ENCODE results near the gene CABP2.
A peak's percentile ranks its signal among the peaks of the same experiment; 100 is the strongest.

Gene CABP2

DNA sequence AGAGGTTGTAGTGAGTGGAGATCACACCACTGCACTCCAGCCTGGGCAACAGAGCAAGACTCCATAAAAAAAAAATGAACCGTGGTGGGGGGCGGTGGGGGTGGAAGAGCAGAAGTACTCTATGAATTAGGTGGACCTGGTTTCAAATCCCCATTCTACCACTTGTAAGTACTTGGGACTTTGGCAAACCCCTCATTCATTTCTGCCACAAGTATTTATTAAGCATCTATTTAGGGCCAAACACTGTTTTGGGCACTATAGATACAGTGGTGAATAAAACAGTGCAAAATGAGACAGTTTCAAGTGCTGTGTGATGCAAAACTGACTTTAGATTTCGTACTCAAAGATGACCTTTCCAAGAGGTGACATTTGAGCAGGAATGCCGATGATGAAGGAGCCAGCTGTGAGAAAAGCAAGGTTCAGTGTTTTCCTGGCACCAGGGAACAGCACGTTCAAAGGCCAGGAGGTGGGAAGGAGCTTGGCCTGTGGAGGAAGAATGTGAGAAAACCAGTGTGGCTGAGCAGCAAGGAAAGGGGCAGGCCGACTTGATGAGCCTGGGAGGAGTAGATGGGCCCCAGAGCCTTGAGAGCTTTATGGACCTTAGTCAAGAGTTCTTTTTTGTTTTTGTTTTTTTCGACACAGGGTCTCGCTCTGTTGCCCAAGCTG, 52.8 kb downstream of the CABP2 start:
- no peak overlapping the region for H3K4me3 Mint-ChIP-seq
- DNase-seq (ENCODE audit: low spot score in 2 of 2) = no peak
- peaks cover 2% of the 10 kb centered on the region for H3K36me3 Mint-ChIP-seq
- no peak overlapping the region for H3K27ac Mint-ChIP-seq
- H3K9me3 Mint-ChIP-seq = no peaks in the 10 kb centered on the region
- no peak for ATAC-seq (ENCODE audit: low read depth)
- H3K4me1 Mint-ChIP-seq = peaks cover 21% of the 10 kb centered on the region
- H3K27me3 Mint-ChIP-seq = no peaks in the 10 kb centered on the region

DNA sequence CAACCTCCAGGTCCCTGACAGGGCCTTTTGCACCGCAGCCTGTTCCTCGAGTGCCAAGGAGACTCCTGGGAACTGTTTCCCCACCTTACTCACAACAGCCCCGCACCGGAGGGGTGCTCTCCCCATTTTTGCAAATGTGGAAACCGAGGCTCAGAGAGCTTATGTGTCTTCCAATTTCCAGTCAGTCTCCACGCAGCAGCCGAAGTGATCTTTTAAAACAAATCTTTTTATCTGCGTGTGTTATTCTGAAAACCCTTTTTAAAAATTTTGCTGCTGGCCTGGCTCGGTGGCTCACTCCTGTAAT, 53.8 kb downstream of the CABP2 start:
- no peaks in the 10 kb centered on the region for H3K27me3 Mint-ChIP-seq
- peaks cover 27% of the 10 kb centered on the region for H3K4me1 Mint-ChIP-seq
- H3K9me3 Mint-ChIP-seq = no peaks in the 10 kb centered on the region
- peaks cover 5% of the 10 kb centered on the region for H3K36me3 Mint-ChIP-seq
- DNase-seq (ENCODE audit: low spot score in 2 of 2) = no peak
- H3K27ac Mint-ChIP-seq = peak overlapping the region; percentile 70
- H3K4me3 Mint-ChIP-seq = peak overlapping the region; percentile 90
- ATAC-seq (ENCODE audit: low read depth) = no peak

Data from memory B cell (primary cell).